GM19463 (cell line): ENCODE results near the gene SPTBN4.
"Not testable (repeated sequence)": the region's sequence is repeated elsewhere in the genome, so short reads cannot be mapped to it uniquely, and the experiment has no call there.

ENCODE experiments used
- ATAC-seq: cut with Tn5 transposase; IDR thresholded peaks from one replicate; pipeline ENCODE4 v1.9.1; 2021; ENCODE audit warnings: mild to moderate bottlenecking, moderate library complexity; ENCODE audit not compliant: unreplicated experiment

SPTBN4 gene

GRCh38 chr19:40584007-40584406, 117.2 kb downstream of the SPTBN4 start:
- ATAC-seq, result no peak

- no peak for ATAC-seq
Measured at GRCh38 chr19:40585241-40585981, 118.6 kb downstream of the SPTBN4 start.

GRCh38 chr19:40585982-40586422, 119.2 kb downstream of the SPTBN4 start:
- no peak for ATAC-seq

GRCh38 chr19:40586611-40587010, 119.8 kb downstream of the SPTBN4 start:
- no peak for ATAC-seq

GRCh38 chr19:40588110-40588854, 121.5 kb downstream of the SPTBN4 start:
- no peak for ATAC-seq

GRCh38 chr19:40588926-40589569, 122.2 kb downstream of the SPTBN4 start:
- ATAC-seq, result no peak

- no peak for ATAC-seq
Measured at GRCh38 chr19:40589591-40590429, 123.0 kb downstream of the SPTBN4 start.

- ATAC-seq, result no peak
Measured at GRCh38 chr19:40590464-40591265, 123.9 kb downstream of the SPTBN4 start.

- ATAC-seq, result not testable (repeated sequence)
Measured at GRCh38 chr19:40591724-40592123, 124.9 kb downstream of the SPTBN4 start.

GRCh38 chr19:40592170-40592569, 125.4 kb downstream of the SPTBN4 start:
- ATAC-seq, result peak; percentile 51

- ATAC-seq, result no peak
Measured at GRCh38 chr19:40594255-40594654, 127.5 kb downstream of the SPTBN4 start.

- ATAC-seq, result no peak
Measured at GRCh38 chr19:40594657-40595091, 127.9 kb downstream of the SPTBN4 start.

GRCh38 chr19:40596608-40597328, 130.0 kb downstream of the SPTBN4 start:
- ATAC-seq, result no peak

GRCh38 chr19:40597329-40597838, 130.6 kb downstream of the SPTBN4 start:
- ATAC-seq, result no peak

- no peak for ATAC-seq
Measured at GRCh38 chr19:40598121-40598917, 131.5 kb downstream of the SPTBN4 start.

- ATAC-seq, result no peak
Measured at GRCh38 chr19:40598918-40599307, 132.1 kb downstream of the SPTBN4 start.

- ATAC-seq, result no peak
Measured at GRCh38 chr19:40599331-40599901, 132.6 kb downstream of the SPTBN4 start.
